Measurements from ENCODE around the gene LIG4.

The LIG4 gene

DNA sequence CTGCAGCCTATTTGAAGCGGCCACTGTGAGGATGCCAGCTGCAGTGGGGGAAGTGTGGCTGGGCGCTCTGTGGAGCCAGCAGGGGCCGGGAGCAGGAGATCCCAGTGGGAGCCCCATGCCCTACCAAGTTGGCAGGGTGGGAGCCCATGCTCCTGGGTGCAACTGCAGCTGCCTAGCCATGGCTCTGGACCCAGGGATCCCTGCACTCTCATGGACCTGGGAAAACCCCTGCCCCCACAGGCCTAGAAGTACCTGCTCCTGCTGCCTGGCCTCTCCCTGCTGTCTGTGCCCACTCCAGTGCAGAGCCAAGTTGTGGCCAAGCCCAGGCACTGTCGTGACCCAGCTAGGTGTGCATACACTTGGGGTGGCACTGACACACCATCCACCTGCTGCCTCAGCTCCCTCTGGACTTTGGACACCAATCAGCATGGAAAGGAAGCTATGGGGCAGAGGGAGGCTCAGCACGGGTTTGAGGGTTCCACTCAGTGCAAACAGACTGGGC lies 20.9 kb downstream of the LIG4 start:
- Histone ChIP-seq H3K9me2 (ENCODE audit: low read depth, low read length) (no peaks in the 10 kb centered on the region), H3F3A (ENCODE audit: insufficient read depth, low read length) (no peaks in the 10 kb centered on the region), H3K9me3 (ENCODE audit: low read length) (peaks cover 13% of the 10 kb centered on the region; the same call in 1 of the 2 replicates), H4K20me1 (ENCODE audit: insufficient read depth, low read length) (no peaks in the 10 kb centered on the region), H3K9ac (ENCODE audit: low read length) (no peak overlapping the region), H3K4me2 (ENCODE audit: low read length) (no peak overlapping the region), H3K4me3 (ENCODE audit: low read depth, low read length, poor library complexity, severe bottlenecking) (no peak overlapping the region), H3K27me3 (ENCODE audit: insufficient read depth, low read length) (no peaks in the 10 kb centered on the region), H2AFZ (ENCODE audit: low read length) (no peak overlapping the region), H3K27ac (ENCODE audit: low read depth, low read length, poor library complexity, severe bottlenecking) (no peak overlapping the region), H3K4me1 (ENCODE audit: insufficient read depth, low read length, severe bottlenecking) (no peaks in the 10 kb centered on the region), H3K36me3 (ENCODE audit: insufficient read depth, low read length) (no peaks in the 10 kb centered on the region), H3K79me2 (ENCODE audit: insufficient read depth, low read length) (no peaks in the 10 kb centered on the region)
- TF ChIP-seq, protein P1, sequence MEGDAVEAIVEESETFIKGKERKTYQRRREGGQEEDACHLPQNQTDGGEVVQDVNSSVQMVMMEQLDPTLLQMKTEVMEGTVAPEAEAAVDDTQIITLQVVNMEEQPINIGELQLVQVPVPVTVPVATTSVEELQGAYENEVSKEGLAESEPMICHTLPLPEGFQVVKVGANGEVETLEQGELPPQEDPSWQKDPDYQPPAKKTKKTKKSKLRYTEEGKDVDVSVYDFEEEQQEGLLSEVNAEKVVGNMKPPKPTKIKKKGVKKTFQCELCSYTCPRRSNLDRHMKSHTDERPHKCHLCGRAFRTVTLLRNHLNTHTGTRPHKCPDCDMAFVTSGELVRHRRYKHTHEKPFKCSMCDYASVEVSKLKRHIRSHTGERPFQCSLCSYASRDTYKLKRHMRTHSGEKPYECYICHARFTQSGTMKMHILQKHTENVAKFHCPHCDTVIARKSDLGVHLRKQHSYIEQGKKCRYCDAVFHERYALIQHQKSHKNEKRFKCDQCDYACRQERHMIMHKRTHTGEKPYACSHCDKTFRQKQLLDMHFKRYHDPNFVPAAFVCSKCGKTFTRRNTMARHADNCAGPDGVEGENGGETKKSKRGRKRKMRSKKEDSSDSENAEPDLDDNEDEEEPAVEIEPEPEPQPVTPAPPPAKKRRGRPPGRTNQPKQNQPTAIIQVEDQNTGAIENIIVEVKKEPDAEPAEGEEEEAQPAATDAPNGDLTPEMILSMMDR (IDR thresholded peaks at IDR 0.05; ENCODE audit: low read length): no peak
- no peak for TF ChIP-seq EZH2 (IDR thresholded peaks at IDR 0.05; ENCODE audit: borderline replicate concordance, low read length)

DNA sequence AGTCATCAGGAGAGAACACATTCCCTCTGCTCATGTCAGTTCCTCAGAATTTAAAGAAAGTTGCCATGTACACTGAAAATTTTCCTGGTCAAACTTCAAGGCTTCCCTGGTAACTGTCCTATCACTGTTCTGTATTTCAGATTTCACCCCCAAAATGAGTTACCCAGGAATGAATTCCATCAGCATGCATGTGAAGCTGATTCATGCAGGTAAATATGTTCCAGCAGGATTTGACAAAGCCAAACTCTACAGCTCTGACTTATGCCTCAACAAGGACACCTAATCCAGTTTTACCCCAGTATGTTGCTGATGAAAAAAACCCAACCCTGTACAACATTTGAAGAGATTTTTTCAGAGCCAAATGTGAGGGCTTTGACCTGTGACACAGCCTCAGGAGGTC lies 21.5 kb downstream of the LIG4 start:
- Histone ChIP-seq H3K36me3 (ENCODE audit: insufficient read depth, low read length) (no peaks in the 10 kb centered on the region), H4K20me1 (ENCODE audit: insufficient read depth, low read length) (no peaks in the 10 kb centered on the region), H3K79me2 (ENCODE audit: insufficient read depth, low read length) (no peaks in the 10 kb centered on the region), H3K9me2 (ENCODE audit: low read depth, low read length) (no peaks in the 10 kb centered on the region), H2AFZ (ENCODE audit: low read length) (no peak overlapping the region), H3F3A (ENCODE audit: insufficient read depth, low read length) (no peaks in the 10 kb centered on the region), H3K4me1 (ENCODE audit: insufficient read depth, low read length, severe bottlenecking) (no peaks in the 10 kb centered on the region), H3K27me3 (ENCODE audit: insufficient read depth, low read length) (no peaks in the 10 kb centered on the region), H3K9me3 (ENCODE audit: low read length) (peaks cover 13% of the 10 kb centered on the region; the same call in 1 of the 2 replicates), H3K9ac (ENCODE audit: low read length) (no peak overlapping the region), H3K27ac (ENCODE audit: low read depth, low read length, poor library complexity, severe bottlenecking) (no peak overlapping the region), H3K4me2 (ENCODE audit: low read length) (no peak overlapping the region), H3K4me3 (ENCODE audit: low read depth, low read length, poor library complexity, severe bottlenecking) (no peak overlapping the region)
- TF ChIP-seq EZH2 (IDR thresholded peaks at IDR 0.05; ENCODE audit: borderline replicate concordance, low read length): no peak
- TF ChIP-seq, protein P1 (IDR thresholded peaks at IDR 0.05; ENCODE audit: low read length): no peak

DNA sequence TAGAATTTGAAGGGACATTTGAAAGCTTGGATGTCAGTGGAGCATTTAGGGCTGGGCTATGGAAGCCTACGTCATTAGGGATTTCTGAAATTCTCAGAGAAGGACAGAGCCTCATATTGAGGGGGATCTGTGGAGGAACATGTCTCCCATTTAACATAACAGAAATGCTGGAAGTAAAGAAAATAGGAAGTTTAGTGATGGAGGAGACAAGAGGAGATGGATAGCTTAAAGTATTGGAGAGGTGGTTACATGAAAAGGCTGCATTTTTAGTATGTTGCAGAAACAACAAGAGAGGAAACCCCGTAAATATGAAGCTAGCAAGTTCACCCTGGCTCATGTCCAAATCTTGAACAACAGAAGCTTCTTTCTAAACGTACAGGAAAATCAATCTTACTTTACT lies 24.4 kb downstream of the LIG4 start:
- Histone ChIP-seq H2AFZ (ENCODE audit: low read length) (no peak overlapping the region), H3K27me3 (ENCODE audit: insufficient read depth, low read length) (no peaks in the 10 kb centered on the region), H4K20me1 (ENCODE audit: insufficient read depth, low read length) (no peaks in the 10 kb centered on the region), H3K9ac (ENCODE audit: low read length) (no peak overlapping the region), H3K27ac (ENCODE audit: low read depth, low read length, poor library complexity, severe bottlenecking) (no peak overlapping the region), H3K4me1 (ENCODE audit: insufficient read depth, low read length, severe bottlenecking) (no peaks in the 10 kb centered on the region), H3K4me3 (ENCODE audit: low read depth, low read length, poor library complexity, severe bottlenecking) (no peak overlapping the region), H3F3A (ENCODE audit: insufficient read depth, low read length) (no peaks in the 10 kb centered on the region), H3K9me2 (ENCODE audit: low read depth, low read length) (no peaks in the 10 kb centered on the region), H3K4me2 (ENCODE audit: low read length) (no peak overlapping the region), H3K36me3 (ENCODE audit: insufficient read depth, low read length) (no peaks in the 10 kb centered on the region), H3K9me3 (ENCODE audit: low read length) (peaks cover 13% of the 10 kb centered on the region; the same call in 1 of the 2 replicates), H3K79me2 (ENCODE audit: insufficient read depth, low read length) (no peaks in the 10 kb centered on the region)
- no peak for TF ChIP-seq EZH2 (IDR thresholded peaks at IDR 0.05; ENCODE audit: borderline replicate concordance, low read length)
- TF ChIP-seq, protein P1 (IDR thresholded peaks at IDR 0.05; ENCODE audit: low read length): no peak
